HG02610 (cell line): ENCODE data around the gene MXI1.

Source experiments
- ATAC-seq: cut with Tn5 transposase; IDR thresholded peaks from one replicate; pipeline ENCODE4 v1.9.1; 2021; ENCODE audit warnings: mild to moderate bottlenecking, moderate library complexity; ENCODE audit not compliant: unreplicated experiment

MXI1 gene

GRCh38 chr10:110207011-110207804, at the start of gene MXI1:
Gene MXI1 (plus strand): TSS chr10:110207605. CDS start chr10:110207809, 204 bp downstream.
- peak; percentile 66 for ATAC-seq

- ATAC-seq, result no peak
These were observed 49.1 kb upstream of the MXI1 start for GRCh38 chr10:110158051-110159005.

DNA sequence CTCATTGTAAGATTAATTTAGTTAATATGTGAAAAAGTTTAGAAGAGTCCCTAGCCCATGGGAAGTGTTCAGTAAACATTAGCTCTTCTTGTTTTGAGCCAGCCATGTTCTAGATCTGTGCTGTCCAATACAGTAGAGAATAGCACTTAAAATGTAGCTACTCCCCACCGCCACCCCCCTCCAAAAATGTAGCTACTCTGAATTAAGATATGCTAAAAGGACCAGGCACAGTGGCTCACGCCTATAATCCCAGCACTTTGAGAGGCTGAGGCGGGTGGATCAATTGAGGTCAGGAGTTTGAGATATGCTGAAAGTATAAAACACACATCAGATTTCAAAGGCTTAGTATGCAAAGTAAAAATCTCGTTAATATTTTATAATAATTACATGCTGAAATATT, 47.3 kb upstream of the MXI1 start:
- ATAC-seq, result no peak

DNA sequence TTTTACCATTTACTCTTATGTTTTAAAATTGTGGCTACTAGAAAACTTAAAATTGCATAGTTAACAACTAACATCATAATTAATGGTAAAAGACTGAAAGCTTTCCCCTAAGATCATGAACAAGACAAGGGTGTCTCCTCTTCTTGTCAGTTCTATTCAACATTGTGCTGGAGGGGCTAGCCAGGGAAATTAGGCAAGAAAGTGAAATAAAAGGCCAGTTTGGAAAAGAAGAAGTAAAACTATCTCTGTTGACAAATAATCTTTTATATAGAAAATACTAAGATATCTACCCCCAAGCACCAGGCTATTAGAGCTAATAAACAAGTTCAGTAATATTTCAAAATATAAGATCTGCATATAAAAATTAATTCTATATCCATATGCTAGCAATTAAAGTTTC, 46.9 kb upstream of the MXI1 start:
- no peak for ATAC-seq

DNA sequence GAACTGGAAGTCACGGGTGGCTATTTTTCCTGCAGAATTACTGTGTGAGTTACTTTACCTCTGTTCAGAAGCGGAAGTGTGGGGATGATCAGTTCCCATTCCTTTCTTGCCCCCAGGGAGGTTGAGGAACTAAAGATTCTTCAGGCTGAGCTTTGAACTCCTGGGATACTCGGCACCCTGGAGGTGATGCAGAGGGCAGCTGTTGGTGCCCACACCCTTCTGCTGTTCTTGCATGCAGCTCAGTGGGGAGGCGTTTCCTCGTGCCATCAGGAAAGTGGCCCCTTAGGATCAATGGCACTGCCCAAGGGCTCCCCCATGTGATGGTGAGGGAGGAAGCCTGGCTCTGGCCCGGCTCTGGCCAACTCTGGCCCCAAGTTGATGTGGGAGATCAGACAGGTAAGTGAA, 44.7 kb upstream of the MXI1 start:
- ATAC-seq, result no peak

GRCh38 chr10:110163192-110163773, 44.1 kb upstream of the MXI1 start:
- ATAC-seq, result no peak

GRCh38 chr10:110163841-110164240, 43.6 kb upstream of the MXI1 start:
- no peak for ATAC-seq

- ATAC-seq, result no peak
These were observed 42.2 kb upstream of the MXI1 start for GRCh38 chr10:110165239-110165638.

GRCh38 chr10:110167149-110167548, 40.3 kb upstream of the MXI1 start:
- ATAC-seq, result no peak

- no peak for ATAC-seq
These were observed 38.6 kb upstream of the MXI1 start for GRCh38 chr10:110168601-110169481.

DNA sequence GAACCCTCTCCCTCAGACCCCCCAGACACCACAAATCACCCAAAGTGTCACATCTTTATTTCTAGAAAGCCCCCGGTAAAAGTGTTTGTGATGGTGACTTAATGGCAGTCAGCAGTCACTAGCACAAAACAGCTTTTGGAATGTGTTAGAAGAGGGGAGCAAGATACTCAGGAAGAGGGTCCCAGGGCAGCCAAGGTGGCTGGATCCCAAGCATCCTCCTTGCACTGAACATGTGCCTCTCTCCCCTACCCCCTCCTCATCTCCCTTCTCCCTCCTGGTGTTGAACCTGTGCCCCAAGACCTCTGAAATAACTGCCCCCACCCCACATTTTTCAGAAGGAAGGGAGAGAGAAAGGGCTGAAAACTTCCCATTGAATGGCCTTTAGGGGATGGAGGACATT, 37.8 kb upstream of the MXI1 start:
- no peak for ATAC-seq

DNA sequence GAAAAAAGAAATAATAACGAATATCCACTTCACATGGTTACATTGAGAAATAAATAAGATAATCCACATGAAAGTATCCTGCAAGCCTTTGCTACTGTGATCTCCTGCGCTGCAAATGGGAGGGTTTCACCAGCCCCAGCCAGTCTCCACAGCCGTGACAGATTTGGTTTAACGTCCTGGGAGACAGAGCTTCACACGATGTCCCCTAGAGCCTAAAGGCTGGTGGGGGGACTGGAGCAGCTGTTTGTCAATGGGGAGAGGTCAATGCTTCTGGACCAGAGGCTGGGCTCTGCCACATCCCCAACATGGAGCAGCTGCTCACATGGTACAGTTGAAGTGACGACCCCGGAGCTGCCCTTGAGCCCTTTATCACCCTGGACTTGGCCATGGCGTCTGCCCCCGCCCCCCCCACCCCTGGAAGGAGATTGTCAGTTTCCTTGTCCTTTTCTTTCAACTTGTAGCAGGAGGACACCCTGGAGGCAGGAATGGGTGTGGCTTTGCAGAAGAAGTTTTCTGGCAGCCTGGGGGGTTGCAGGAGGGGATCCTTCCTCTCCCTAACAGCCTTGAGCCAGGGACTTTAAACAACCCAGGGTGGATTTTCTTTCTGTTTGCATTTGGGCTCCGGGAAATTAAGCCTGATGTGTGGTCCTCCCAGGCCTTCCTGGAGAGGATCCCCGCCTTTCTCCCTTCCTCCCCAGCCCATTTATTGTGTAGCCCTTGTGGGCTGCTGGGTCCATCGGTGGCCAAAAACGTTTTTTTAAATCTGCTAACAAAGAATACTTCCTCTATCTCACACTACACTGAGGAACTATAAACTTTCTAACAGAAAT, 37.0 kb upstream of the MXI1 start:
- no peak for ATAC-seq

DNA sequence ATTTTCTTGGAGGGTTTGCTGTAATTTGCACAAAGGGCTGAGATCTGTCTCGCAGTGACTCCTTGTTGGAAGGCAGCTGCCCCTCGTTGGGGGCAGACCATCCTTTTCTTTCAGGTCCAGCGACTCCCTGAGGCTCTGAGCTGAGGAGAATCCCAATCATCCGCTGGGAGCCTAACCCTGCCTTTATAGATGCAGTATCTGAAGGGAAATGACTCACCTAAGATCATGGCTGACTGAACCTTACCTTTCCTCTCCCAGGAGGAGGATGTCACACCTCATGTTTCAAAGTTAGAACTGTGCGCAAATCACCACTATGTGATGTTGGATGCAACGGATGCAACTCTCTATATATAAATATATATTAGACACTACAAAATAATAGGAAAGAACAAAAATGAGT, 36.4 kb upstream of the MXI1 start:
- ATAC-seq, result no peak

GRCh38 chr10:110172155-110172554, 35.2 kb upstream of the MXI1 start:
- ATAC-seq, result no peak

- no peak for ATAC-seq
These were observed 33.2 kb upstream of the MXI1 start for GRCh38 chr10:110174201-110174600.

GRCh38 chr10:110174816-110175215, 32.6 kb upstream of the MXI1 start:
- no peak for ATAC-seq

- ATAC-seq, result no peak
These were observed 32.0 kb upstream of the MXI1 start for GRCh38 chr10:110175406-110175805.

DNA sequence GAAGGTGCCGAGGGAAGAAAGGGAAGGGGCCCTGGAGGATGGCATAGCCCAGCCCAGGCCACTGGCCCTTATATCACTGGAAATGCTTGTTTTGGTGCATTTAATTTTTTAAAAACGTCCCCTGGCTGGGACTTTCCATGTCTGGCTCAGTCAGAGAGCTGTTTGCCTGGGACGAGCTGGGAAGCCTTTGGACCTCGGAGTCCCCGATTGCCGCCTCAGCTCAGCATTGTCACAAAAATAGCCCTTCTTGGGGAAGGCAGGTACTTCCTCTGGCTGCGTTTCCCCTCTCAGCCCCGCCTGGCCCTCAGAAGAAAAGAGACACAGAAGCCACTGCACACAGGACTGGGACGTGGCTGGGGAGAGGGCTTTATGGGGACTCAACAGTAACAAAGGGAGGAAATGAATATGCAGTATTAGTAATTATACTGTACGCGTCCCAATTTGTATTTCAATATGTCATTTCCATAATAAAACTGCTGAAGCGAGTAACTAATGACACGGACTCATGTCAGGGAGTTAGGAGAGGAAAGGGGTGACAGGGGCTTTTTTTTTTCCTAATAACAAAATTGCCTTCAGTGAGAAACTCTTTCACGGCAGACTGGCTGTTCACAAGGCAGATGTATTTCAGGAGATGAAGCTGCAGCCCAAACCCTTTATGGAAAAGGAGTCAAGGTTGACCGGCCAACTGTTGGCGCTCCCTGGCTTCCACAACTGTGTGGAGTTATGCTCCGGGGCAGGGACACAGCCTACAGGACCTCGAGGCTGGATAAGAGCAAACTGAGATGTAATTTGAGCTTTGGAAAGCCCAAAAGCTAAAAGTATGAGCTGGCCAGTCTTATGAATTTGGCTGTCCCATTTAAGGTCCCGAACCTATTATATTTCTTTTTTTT, 31.0 kb upstream of the MXI1 start:
- no peak for ATAC-seq

- no peak for ATAC-seq
These were observed 28.2 kb upstream of the MXI1 start for GRCh38 chr10:110179220-110179619.
